HG03354 (cell line): ENCODE data around the gene TBC1D13.

ENCODE experiments used
- ATAC-seq: cut with Tn5 transposase; IDR thresholded peaks from one replicate; pipeline ENCODE4 v1.9.1; 2021; ENCODE audit warnings: mild to moderate bottlenecking; ENCODE audit not compliant: unreplicated experiment, poor library complexity, severe bottlenecking

TBC1D13 gene

DNA sequence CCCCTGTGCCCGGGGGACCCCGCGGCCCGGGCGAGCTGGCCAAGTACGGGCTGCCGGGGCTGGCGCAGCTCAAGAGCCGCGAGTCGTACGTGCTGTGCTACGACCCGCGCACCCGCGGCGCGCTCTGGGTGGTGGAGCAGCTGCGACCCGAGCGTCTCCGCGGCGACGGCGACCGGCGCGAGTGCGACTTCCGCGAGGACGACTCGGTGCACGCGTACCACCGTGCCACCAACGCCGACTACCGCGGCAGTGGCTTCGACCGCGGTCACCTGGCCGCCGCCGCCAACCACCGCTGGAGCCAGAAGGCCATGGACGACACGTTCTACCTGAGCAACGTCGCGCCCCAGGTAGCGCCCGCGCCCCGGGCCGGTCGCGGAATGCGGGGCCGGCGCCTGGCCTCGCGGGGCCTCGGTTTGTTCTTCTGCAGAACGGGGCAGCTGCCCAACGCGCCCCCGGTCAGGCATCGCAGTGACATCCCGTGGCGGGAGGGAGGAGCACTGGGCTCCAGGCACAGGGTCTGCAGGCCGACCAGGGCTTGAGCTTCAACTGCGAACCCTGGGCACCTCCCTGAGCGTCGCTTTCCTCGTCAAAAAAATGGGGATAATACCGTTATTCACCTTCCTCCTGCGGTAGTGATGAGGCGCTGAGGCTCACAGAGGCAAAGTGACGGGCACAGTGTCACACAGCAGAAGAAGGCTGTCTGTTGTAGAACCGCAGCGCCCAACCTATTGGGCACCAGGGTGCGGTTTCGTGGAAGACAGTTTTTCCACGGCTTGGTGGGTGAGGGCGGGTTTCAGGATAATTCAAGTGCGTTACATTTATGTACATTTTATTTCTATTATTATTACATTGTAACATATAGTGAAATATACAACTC, 32.0 kb downstream of the TBC1D13 start:
- ATAC-seq: peak; percentile 30

DNA sequence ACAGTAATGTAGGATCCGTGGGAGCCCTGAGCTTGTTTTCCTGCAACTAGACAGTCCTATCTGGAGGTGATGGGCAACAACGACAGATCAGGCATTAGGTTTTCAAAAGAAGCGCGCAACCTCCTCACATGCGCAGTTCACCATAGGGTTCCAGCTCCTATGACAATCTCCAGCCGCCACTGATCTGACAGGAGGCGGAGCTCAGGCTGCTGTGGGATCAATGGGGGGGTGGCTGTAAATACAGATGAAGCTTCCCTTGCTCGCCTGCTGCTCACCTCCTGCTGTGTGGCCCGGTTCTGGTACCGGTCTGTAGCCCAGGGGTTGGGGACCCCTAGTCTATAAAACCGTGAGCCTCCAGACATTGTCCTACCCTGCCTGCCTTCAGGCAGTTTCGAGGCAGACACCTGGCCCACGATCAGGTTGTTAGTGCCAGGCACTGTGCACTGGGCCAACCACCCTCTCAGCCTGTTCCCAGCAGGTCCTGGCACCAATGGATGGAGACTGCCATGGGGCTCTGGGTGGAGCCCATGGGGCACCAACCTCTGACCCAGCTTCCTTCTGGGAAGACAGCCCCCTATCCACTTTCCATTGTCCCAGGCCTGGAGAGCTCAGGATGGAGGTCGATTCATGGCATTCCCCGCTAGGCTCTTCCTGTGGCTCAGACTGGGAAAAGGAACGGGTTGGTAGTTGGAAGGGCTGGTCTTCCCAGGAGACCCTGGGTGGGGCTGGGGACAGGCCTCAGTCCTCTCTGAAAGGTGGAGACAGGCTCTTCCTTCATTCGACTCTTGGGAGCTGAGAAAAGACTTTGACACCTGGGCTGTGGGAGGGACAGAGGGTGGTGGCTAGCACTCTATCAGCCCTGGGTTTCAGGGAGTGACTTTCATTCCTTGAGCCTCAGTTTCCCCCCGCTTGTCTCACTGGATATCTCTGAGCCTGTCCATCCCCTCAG, 32.9 kb downstream of the TBC1D13 start:
- no peak for ATAC-seq

DNA sequence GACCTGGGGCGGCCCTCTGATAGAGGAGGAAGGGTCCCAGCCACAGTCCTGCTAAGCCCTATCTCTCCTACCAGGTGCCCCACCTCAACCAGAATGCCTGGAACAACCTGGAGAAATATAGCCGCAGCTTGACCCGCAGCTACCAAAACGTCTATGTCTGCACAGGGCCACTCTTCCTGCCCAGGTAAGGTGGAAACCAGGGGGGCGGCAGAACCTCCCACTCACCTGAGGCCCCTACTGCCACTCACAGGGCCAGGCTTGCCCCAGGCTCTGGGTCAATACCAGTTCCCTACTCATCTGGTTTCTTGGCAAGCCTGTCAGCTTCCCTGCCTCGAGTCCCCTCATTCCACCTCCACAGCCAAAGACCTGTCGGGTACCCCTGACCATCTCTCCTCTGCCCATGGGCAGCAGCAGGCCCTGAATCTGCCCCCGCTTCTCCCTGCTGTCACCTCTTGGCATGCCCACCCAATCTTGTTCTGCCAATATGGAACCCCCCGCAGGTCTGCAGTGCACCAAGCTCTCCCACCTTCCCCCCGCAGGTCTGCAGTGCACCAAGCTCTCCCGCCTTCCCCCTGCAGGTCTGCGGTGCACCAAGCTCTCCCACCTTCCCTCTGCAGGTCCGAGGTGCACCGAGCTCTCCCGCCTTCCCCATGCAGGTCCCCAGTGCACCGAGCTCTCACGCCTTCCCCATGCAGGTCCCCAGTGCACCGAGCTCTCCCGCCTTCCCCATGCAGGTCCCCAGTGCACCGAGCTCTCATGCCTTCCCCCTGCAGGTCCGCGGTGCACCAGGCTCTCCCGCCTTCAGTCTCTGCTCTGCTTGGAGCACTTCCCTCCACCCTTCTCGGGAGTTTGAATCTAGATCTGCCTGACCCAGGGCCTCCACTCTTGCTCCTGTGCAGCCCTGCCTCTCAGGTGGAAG, 33.9 kb downstream of the TBC1D13 start:
- ATAC-seq: no peak

DNA sequence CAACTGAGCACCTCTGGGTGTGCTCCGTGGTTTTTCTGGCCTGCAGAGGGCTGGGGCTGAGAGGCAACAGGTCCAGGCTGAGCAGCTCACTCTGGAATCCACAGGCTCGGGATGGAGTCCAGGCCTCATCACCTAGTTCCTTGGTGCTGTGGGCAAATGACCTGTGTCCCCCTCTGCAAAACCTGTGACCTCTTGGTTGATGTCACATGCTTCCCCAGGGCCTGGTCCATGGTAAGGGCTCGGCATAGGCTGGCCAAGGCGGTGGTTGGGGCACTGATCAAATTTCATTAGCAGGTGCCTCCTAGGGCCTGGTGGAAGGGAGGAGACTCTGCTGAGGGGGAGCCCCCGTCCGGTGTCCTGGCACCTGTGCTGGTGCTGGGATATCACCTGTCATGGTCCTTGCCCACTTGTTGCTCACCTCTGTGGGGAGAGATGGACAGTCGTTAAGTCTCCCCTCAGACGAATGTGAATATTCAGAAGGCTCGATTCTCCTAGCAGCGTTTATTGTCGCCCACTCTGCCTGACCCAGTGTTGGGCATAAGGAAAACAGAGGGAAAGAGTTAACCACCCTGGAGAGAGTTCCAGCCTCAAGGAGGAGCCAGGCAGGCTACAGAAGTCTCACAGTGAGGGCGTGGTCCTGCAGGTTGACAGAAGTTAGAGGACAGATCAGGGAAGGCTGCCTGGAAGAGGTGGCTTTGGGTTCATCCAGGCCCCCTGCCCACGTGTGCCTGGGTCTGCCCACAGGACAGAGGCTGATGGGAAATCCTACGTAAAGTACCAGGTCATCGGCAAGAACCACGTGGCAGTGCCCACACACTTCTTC, 34.7 kb downstream of the TBC1D13 start:
- ATAC-seq: no peak

DNA sequence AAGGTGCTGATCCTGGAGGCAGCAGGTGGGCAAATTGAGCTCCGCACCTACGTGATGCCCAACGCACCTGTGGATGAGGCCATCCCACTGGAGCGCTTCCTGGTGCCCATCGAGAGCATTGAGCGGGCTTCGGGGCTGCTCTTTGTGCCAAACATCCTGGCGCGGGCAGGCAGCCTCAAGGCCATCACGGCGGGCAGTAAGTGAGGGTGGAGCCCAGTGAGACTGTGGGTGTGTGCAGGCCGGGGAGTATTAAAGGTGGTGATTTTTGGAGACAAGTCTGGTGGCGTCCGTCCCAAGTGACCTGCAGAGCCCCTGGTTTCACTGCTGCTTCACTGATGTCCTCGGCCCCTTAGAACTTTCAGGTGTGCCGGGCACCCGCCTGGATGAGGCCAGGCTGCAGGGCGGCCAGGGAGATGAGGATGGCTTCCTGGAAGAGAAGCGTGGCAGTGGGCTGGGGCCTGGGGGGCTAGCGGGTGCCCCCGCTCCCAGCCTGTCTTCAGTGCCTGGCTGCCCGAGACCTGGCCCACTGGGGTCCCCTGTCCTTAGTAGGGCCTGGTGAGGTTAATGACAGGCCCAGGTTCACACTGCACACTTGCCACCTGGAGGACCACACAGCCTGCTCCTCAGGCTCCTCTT, 35.5 kb downstream of the TBC1D13 start:
- ATAC-seq: no peak

DNA sequence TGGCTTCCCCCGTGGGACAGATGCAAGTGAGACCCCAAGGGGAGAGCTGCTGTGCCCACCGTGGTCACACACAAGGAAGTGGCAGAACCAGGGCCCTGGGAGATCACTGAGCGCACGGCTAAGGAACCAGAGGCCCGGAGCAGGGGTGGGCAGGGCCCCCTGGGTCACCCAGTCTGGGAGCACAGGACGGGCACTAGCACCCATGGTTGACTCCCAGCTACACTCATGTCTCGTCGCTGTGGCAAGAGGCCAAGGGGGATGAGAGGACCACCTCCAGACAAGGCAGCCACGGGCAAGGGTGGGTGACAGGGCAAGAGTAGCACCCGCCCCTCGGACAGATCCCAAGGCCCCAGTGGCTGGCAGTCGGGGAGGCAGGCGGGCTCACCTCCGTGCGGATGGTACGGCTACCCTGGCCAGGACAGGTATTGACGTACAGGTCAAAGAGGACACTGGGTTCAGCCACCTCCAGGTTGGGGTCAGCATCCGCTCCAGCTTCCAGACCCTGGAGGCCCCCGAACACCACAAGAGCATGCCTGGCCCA, 36.4 kb downstream of the TBC1D13 start:
- no peak for ATAC-seq

DNA sequence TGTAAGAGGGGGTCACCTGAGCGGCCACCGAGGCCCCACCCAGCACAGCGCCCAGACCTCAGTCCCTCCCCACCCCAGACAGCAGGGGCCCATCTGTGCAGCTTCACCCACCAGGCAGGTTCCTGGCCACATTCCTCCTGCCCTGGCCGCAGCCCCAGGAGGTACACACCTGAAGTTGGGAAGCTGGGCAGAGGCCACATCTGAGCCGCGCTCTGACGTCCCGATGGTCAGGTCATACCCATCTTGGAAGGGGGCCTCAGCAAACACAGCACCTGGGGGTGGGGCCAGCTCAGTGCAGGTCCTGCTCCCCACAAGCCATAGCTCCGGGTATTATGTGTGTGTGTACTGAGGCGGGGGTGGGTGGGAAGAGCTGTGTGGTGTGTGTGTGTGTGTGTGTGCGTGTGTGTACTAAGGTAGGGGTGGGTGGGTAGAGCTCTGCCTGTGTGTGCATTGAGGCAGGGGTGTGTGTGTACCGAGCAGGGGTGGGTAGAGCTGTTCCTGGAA, 36.9 kb downstream of the TBC1D13 start:
- no peak for ATAC-seq

DNA sequence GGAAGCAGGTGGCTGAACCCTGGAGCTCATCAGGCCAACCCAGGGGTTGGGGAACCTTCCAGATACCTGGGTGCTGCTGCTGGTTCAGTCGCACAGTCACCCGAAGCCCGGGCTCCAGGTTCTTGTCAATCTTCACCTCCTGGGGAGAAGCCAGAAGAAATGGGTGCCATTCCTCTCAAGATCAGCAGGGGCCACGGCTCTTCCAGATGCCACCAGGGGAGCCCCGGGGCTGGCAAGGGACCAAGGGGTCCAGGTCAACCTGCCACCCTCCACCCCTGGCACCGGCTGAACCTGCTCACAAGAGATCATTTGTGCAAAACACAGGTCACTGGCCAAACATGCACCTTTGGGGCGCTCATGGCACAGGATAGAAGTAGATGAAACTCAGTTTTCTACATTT, 37.9 kb downstream of the TBC1D13 start:
- ATAC-seq: no peak

DNA sequence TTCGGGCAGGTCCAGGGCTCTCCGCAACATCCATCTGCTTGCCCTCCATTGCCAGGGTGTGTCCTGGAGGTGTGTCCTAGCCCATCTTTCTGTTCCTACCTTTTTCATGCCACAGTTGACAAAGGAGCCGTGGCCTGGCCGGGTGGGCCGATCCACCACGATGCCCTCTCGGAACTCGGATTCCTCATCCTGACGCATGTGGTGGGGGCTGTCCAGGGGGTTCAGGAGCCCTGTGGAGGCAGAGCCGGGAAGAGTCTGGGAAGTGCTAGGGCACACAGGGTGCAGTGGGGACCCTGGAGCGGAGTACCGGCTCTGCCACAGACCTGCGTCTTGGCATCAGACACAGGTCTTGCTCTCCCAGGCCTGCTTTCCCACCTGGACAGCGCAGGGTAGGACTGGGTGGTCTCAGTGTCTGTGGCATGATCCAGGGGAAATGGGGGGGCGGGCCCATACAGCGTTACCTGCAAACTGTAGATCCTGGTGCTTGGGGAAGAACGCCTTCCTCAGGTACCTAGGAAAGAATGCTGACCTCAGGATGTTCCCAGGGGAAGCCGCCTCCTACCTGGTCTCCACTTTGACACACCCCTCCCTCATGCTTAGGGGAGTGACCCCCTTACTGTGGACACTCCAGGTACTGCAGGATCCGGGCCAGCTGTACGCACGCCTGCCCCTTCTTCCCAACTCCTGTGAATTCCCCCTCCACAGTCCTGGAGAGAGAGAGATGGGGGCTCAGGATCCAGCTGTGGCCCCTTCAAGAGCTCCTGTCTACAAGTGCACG, 39.1 kb downstream of the TBC1D13 start:
- ATAC-seq: no peak

DNA sequence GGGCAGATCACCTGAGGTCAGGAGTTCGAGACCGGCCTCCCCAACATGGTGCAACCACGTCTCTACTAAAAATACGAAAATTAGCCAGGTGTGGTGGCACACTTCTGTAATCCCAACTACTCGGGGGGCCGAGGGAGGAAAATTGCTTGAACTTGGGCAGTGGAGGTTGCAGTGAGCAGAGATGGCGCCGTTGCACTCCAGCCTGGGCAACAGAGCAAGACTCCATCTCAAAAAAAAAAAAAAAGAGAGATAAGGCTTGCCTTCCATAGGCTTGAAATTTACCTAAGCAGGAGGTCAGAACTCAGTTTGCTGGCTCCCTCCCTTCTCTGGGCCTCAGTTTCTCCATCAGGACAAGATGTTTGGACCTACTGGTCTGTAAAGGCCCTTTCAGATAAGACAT, 41.2 kb downstream of the TBC1D13 start:
- no peak for ATAC-seq

DNA sequence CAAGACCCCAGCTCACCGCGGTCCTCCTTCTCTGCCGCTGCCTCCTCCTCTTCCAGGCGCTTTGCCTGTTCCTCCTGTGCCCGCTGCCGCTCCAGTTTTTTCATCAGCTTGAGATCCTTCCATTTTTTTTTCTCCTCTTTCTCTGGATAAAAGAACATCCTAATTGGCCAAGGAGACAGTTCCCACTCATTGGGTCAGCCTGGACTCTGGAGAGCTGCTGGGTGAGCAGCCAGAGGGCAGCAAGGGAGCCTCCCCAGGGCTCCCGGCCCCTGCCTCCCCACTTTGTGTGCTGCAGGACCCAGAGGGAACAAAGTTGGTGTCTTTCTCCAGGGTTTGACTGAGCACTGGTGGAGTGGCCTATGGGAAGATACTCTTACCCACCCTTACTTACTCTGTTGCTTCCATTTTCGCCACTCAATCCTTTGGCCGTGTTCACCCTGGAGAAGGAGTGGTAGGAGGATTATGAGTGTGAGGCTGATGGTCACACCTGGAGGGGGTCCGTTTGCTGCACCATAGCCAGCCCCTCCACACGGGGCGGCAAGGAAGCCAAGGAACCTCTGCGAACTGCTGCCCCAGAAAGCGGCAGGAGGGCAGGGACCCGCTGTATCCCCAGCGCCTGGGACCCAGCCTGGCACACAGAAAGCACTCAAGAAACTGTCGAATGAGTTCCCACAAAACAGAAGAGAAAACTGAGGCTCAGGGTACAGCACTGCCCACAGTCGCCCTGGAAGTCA, 41.8 kb downstream of the TBC1D13 start:
- peak; percentile 13 for ATAC-seq

DNA sequence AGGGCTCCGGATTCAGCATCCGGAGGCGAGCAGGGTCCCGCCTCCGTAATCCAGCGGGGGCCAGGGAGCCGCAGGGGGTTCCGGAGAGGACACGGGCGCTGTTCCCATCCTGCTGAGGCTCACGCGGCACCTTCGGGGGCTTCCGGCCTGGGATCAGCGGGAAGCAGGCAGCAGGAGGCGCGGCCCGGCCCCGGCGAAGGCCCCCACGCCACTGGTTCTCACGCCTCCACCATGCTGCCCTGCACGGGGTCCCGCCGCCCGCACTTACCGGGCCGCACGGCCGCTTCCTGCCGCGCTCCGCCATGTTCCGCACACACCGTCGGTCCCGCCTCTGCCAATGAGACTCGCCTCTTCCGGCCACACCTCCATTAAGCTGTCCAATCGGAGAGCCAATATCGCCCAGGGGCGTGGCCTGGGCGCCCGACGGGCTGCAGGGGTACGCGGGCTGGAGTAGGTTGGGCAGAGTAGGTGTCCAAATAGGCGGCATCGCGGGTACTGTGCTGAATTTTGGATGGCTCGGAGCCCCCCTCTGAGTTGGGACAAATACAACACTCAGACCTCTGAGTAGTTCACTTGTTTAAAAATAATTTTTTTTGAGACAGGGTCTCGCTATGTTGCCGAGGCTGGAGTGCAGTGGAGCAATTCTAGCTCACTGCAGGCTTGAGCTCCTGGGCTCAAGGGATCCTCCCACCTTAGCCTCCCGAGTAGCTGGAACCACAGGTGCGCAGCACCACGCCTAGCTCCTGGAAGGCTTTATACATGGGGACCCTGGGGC, 42.6 kb downstream of the TBC1D13 start, which contains the start of gene SPOUT1:
Gene SPOUT1, minus strand, starts transcription at position 318 of the 775 bp plus-strand sequence. Its CDS starts 14 bp downstream, at position 304.
- ATAC-seq: peak; percentile 97

DNA sequence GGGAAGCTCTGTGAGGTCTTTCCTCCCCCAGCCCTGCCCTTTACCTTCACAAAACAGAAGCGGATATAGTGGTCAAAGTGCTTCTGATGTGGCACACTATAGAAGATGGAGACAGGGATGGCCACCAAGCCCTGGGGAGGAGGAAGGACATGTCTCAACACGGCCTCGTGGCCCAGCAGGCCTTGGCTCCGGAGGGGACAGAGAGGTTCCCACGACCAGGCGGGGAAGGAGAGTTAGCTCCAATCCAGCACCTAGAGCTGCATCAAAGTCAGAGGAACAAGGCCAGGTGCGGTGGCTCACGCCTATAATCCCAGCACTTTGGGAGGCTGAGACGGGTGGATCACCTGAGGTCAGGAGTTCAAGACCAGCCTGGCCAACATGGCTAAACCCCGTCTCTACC, 46.6 kb downstream of the TBC1D13 start:
- ATAC-seq: no peak

DNA sequence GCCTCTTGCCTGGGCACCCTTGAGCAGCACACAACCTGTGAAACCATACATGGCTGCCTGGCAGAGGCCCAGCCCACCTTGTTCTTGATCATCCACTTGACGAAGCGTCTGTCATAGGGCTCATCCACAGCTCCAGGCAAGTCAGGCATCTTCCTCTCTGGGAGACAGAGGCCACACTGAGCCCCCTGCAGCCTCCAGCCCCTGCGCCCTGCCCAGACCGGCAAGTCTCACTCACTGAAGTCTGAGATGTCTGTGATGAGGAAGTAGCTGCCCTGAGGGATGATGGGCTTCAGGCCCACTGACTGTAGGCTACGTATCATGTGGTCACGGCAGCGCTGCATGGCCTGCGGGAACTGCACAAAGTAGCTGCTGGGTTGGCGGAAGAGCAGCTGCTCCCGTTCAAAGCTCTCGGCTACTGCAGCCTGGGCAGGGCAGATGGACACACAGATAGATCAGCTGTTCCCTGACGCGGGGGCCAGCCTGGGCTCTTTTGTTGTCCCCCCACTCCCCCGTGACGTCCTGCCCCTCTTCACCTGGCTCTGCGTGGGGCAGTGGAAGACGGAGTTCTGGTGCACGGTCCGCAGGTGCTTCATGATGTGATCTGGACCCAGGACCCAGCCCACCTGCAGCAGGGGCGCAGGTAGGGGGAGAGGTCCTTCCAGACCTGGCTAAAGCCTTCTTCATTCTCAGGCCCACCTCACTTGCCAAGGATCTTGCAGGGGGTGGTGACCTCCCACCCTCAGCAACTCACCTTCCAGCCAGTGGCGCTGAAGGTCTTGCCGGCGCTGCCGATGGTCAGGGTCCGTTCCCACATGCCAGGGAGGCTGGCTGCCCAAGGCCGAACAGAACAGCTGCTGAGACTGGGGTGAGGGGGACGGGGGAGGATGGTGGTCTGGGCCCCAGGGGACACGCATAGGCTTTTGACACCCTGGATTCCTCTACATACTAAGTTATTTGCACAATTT, 48.5 kb downstream of the TBC1D13 start:
- ATAC-seq: no peak
